ENCODE measurements around the gene MYH14. TPM values are rescaled to one million over a fixed set of nuclear protein-coding genes. Genes with fewer than 3 reads are reported as not detected.

The MYH14 gene
- total RNA-seq, 1 donor from 2014 or later = not detected

- Histone ChIP-seq H3K4me1 (ENCODE audit: insufficient read depth, low read length) (no peaks in the 10 kb centered on the region), H2AFZ (ENCODE audit: low read depth, low read length) (no peak overlapping the region), H3K4me3 (ENCODE audit: insufficient read depth, low read depth, low read length) (no peak overlapping the region), H3K9me3 (ENCODE audit: insufficient read depth, low read depth, low read length) (no peaks in the 10 kb centered on the region), H3K4me2 (ENCODE audit: low read length) (no peak overlapping the region), H3K27ac (ENCODE audit: low read depth, low read length) (no peak overlapping the region), H3K36me3 (ENCODE audit: insufficient read depth, low read length) (no peaks in the 10 kb centered on the region), H3K79me2 (ENCODE audit: insufficient read depth, low read length) (no peaks in the 10 kb centered on the region), H4K20me1 (ENCODE audit: insufficient read depth, low read length) (no peaks in the 10 kb centered on the region), H3K9ac (ENCODE audit: low read length) (no peak overlapping the region), H3K27me3 (ENCODE audit: insufficient read depth, low read length) (no peaks in the 10 kb centered on the region)
- no peak for FAIRE-seq
- H3K36me3 Mint-ChIP-seq (ENCODE audit: low read depth, unreplicated experiment) = no peaks in the 10 kb centered on the region
- no peak overlapping the region for H3K4me3 Mint-ChIP-seq (ENCODE audit: unreplicated experiment)
- peaks cover 9% of the 10 kb centered on the region for H3K9me3 Mint-ChIP-seq (ENCODE audit: unreplicated experiment)
- H3K27me3 Mint-ChIP-seq (ENCODE audit: low read depth, unreplicated experiment) = no peaks in the 10 kb centered on the region
- TF ChIP-seq EZH2 (IDR thresholded peaks at IDR 0.05; ENCODE audit: insufficient read depth, low read length) = no peak
- TF ChIP-seq CTCF (IDR thresholded peaks at IDR 0.05; ENCODE audit: insufficient read depth, low read depth, low read length) = no peak
- H3K27ac Mint-ChIP-seq (ENCODE audit: unreplicated experiment) = no peak overlapping the region
- DNase-seq (ENCODE audit: low read depth) = no peak
- H3K4me1 Mint-ChIP-seq (ENCODE audit: low read depth, unreplicated experiment) = no peaks in the 10 kb centered on the region
Observed at GRCh38 chr19:50191216-50191615, 12.2 kb upstream of the MYH14 start.

GRCh38 chr19:50192463-50193211 lies 10.8 kb upstream of the MYH14 start:
- H3K27me3 Mint-ChIP-seq (ENCODE audit: low read depth, unreplicated experiment) = no peaks in the 10 kb centered on the region

More at GRCh38 chr19:50192463-50193211, 10.8 kb upstream of the MYH14 start:
- Mint-ChIP-seq H3K36me3 (ENCODE audit: low read depth, unreplicated experiment) (no peaks in the 10 kb centered on the region), H3K27ac (ENCODE audit: unreplicated experiment) (no peak overlapping the region), H3K4me1 (ENCODE audit: low read depth, unreplicated experiment) (no peaks in the 10 kb centered on the region), H3K9me3 (ENCODE audit: unreplicated experiment) (peaks cover 9% of the 10 kb centered on the region), H3K4me3 (ENCODE audit: unreplicated experiment) (no peak overlapping the region)
- Histone ChIP-seq H4K20me1 (ENCODE audit: insufficient read depth, low read length) (no peaks in the 10 kb centered on the region), H3K4me3 (ENCODE audit: insufficient read depth, low read depth, low read length) (no peak overlapping the region), H3K4me1 (ENCODE audit: insufficient read depth, low read length) (no peaks in the 10 kb centered on the region), H3K27me3 (ENCODE audit: insufficient read depth, low read length) (no peaks in the 10 kb centered on the region), H3K9me3 (ENCODE audit: insufficient read depth, low read depth, low read length) (no peaks in the 10 kb centered on the region), H3K9ac (ENCODE audit: low read length) (no peak overlapping the region), H3K36me3 (ENCODE audit: insufficient read depth, low read length) (no peaks in the 10 kb centered on the region), H3K27ac (ENCODE audit: low read depth, low read length) (no peak overlapping the region), H3K79me2 (ENCODE audit: insufficient read depth, low read length) (no peaks in the 10 kb centered on the region), H3K4me2 (ENCODE audit: low read length) (no peak overlapping the region), H2AFZ (ENCODE audit: low read depth, low read length) (no peak overlapping the region)
- no peak for FAIRE-seq
- TF ChIP-seq EZH2 (IDR thresholded peaks at IDR 0.05; ENCODE audit: insufficient read depth, low read length) (no peak), CTCF (IDR thresholded peaks at IDR 0.05; ENCODE audit: insufficient read depth, low read depth, low read length) (no peak)
- no peak for DNase-seq (ENCODE audit: low read depth)
